GM19023 (cell line): ENCODE measurements around the gene SLC16A10.
"Not testable (repeated sequence)": the region's sequence is repeated elsewhere in the genome, so short reads cannot be mapped to it uniquely, and the experiment has no call there.

Experiments
- ATAC-seq: cut with Tn5 transposase; IDR thresholded peaks from one replicate; pipeline ENCODE4 v1.9.1; 2021; ENCODE audit warnings: mild to moderate bottlenecking, moderate library complexity; ENCODE audit not compliant: unreplicated experiment

SLC16A10 gene

GRCh38 chr6:111183702-111184517 is 96.6 kb downstream of the SLC16A10 start:
- ATAC-seq, result peak; percentile 62

GRCh38 chr6:111184827-111185532 is 97.7 kb downstream of the SLC16A10 start:
- no peak for ATAC-seq

- ATAC-seq, result no peak
Observed at GRCh38 chr6:111185954-111186353, 98.7 kb downstream of the SLC16A10 start.

- no peak for ATAC-seq
Observed at GRCh38 chr6:111187874-111188273, 100.6 kb downstream of the SLC16A10 start.

GRCh38 chr6:111189666-111190210 is 102.4 kb downstream of the SLC16A10 start:
- ATAC-seq, result not testable (repeated sequence)

- ATAC-seq, result no peak
Observed at GRCh38 chr6:111190637-111191036, 103.3 kb downstream of the SLC16A10 start.

- not testable (repeated sequence) for ATAC-seq
Observed at GRCh38 chr6:111191136-111191535, 103.8 kb downstream of the SLC16A10 start.

GRCh38 chr6:111192911-111193555 is 105.7 kb downstream of the SLC16A10 start:
- no peak for ATAC-seq

GRCh38 chr6:111195656-111196055 is 108.4 kb downstream of the SLC16A10 start:
- no peak for ATAC-seq

GRCh38 chr6:111198841-111199240 is 111.5 kb downstream of the SLC16A10 start:
- no peak for ATAC-seq

- ATAC-seq, result no peak
Observed at GRCh38 chr6:111199935-111200334, 112.6 kb downstream of the SLC16A10 start.

- ATAC-seq, result no peak
Observed at GRCh38 chr6:111200350-111201243, 113.3 kb downstream of the SLC16A10 start.

- no peak for ATAC-seq
Observed at GRCh38 chr6:111201244-111201554, 113.9 kb downstream of the SLC16A10 start.

- ATAC-seq, result no peak
Observed at GRCh38 chr6:111201764-111202163, 114.5 kb downstream of the SLC16A10 start.

GRCh38 chr6:111203539-111203938 is 116.2 kb downstream of the SLC16A10 start:
- not testable (repeated sequence) for ATAC-seq

GRCh38 chr6:111204305-111204704 is 117.0 kb downstream of the SLC16A10 start:
- no peak for ATAC-seq

GRCh38 chr6:111204881-111205280 is 117.6 kb downstream of the SLC16A10 start:
- no peak for ATAC-seq

- no peak for ATAC-seq
Observed at GRCh38 chr6:111205502-111205901, 118.2 kb downstream of the SLC16A10 start.

- ATAC-seq, result no peak
Observed at GRCh38 chr6:111207141-111207858, 120.0 kb downstream of the SLC16A10 start.

GRCh38 chr6:111208933-111209332 is 121.6 kb downstream of the SLC16A10 start:
- no peak for ATAC-seq
